Upper lobe of left lung (tissue), 6 donors: ENCODE measurements around the gene DICER1. TPM values are rescaled to one million over a fixed set of nuclear protein-coding genes. Genes with fewer than 3 reads are reported as not detected.

Experiments
- ATAC-seq, 2 donors: fragments of 200-7000 bp; cut with Tn5 transposase; one replicate each; pipeline ENCODE4 v1.9.1; 2022; ENCODE audit warnings: mild to moderate bottlenecking in 2 of 2, moderate library complexity in 2 of 2; ENCODE audit not compliant: low FRiP score in 2 of 2
- DNase-seq, 2 donors: peaks; one replicate each; pipeline ENCODE4 v3.0.0-alpha.2; 2019 to 2020
- H3K27ac ChIP-seq, 4 donors: fragments of 200-600 bp; sonication (generic); one replicate each; pipeline ENCODE4 v1.5.1; 2016 to 2019
- H3K27me3 ChIP-seq, 4 donors: fragments of 200-600 bp; sonication (generic); one replicate each; pipeline ENCODE4 v1.5.1; 2017 to 2019
- H3K36me3 ChIP-seq, 4 donors: fragments of 200-600 bp; sonication (generic); one replicate each; pipeline ENCODE4 v1.5.1; 2016 to 2019
- H3K4me1 ChIP-seq, 4 donors: fragments of 200-600 bp; sonication (generic); one replicate each; pipeline ENCODE4 v1.5.1; 2018 to 2019
- H3K4me3 ChIP-seq, 4 donors: fragments of 200-600 bp; sonication (generic); one replicate each; pipeline ENCODE4 v1.5.1; 2017 to 2019; ENCODE audit warnings: mild to moderate bottlenecking in 2 of 4, moderate library complexity in 1 of 4
- H3K9me3 ChIP-seq, 4 donors: fragments of 200-600 bp; sonication (generic); one replicate each; pipeline ENCODE4 v1.5.1; 2018 to 2019
- EP300 ChIP-seq, 4 donors: sonication (generic); formaldehyde crosslinking; IDR thresholded peaks; one replicate each; pipeline ENCODE4 v1.5.1; 2017; ENCODE audit warnings: antibody characterized with exemption in 4 of 4, control low read depth in 2 of 4
- POLR2A ChIP-seq, 4 donors: fragments of 450-650 bp; IDR thresholded peaks; one replicate each; pipeline ENCODE4 v1.5.1; 2016 to 2017; ENCODE audit warnings: antibody characterized with exemption in 4 of 4, mild to moderate bottlenecking in 2 of 4
- POLR2AphosphoS5 ChIP-seq, 2 donors: sonication (generic); formaldehyde crosslinking; IDR thresholded peaks; one replicate each; pipeline ENCODE4 v1.5.1; 2017; ENCODE audit warnings: antibody characterized with exemption in 2 of 2
- WGBS, 2 donors: methylation state at CpG; one replicate each; pipeline ENCODE4 v1.1.5; 2017 to 2018; 5-methylcytosine and 5-hydroxymethylcytosine counted together
- total RNA-seq, 6 donors: library from RNA; depleted of rRNA in 4 of 6; stranded (reverse); fragments of >200 nt in 4 of 6; gene quantifications; one replicate each; pipeline versions ENCODE4 v1.1.0 to v1.2.1, GENCODE V29; 2016 to 2021
- TF ChIP-seq, protein P1 (sequence below), 6 experiments: fragments of 450-650 bp in 4 of 6; fragments of 200-600 bp in 2 of 6; sonication (generic) in 2 of 6; IDR thresholded peaks; one replicate each; pipeline ENCODE4 v1.5.1; 2016 to 2019; ENCODE audit warnings: antibody characterized with exemption in 6 of 6
- donor health status: DM: no; HTN: no; CAD: no; lungs with moderate emphysema.
- donor health status: DM: no; HTN: yes; CAD: no; lungs with severe emphysema.

DICER1 gene
- total RNA-seq, 6 donors from 2014 or later: 57.7 to 106 (median 75.1) TPM

DNA sequence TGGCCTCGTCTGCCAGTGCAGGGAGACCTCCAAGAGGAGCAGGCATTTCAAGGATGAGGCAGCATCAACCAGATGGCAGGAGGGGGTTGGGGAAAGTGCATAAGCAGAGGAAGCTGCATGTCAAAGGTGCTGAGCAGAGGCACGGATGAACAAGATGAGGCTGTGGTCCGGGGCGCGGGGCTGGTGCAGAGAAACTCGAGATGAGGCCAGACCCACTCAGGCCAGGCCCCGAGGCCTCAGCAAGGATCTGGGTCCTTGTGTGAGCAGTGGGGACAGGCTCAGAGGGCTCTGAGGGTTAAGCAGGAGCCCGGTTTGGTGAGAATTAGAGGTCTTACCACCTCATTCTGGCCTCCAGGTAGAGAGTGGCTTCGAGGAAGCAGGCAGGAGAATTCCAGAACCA lies 98.8 kb downstream of the DICER1 start:
- Histone ChIP-seq H3K9me3 (no peaks in the 10 kb centered on the region), H3K27me3 (no peaks in the 10 kb centered on the region), H3K36me3 (no peaks in the 10 kb centered on the region), H3K27ac (no peak overlapping the region), H3K4me3 (no peak overlapping the region), H3K4me1 (no peaks in the 10 kb centered on the region)
- no peak for ATAC-seq
- TF ChIP-seq, protein P1, sequence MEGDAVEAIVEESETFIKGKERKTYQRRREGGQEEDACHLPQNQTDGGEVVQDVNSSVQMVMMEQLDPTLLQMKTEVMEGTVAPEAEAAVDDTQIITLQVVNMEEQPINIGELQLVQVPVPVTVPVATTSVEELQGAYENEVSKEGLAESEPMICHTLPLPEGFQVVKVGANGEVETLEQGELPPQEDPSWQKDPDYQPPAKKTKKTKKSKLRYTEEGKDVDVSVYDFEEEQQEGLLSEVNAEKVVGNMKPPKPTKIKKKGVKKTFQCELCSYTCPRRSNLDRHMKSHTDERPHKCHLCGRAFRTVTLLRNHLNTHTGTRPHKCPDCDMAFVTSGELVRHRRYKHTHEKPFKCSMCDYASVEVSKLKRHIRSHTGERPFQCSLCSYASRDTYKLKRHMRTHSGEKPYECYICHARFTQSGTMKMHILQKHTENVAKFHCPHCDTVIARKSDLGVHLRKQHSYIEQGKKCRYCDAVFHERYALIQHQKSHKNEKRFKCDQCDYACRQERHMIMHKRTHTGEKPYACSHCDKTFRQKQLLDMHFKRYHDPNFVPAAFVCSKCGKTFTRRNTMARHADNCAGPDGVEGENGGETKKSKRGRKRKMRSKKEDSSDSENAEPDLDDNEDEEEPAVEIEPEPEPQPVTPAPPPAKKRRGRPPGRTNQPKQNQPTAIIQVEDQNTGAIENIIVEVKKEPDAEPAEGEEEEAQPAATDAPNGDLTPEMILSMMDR (IDR thresholded peaks at IDR 0.05): no peak
- no peak for TF ChIP-seq POLR2AphosphoS5 (IDR thresholded peaks at IDR 0.05)
- TF ChIP-seq EP300 (IDR thresholded peaks at IDR 0.05): no peak
- TF ChIP-seq POLR2A (IDR thresholded peaks at IDR 0.05): no peak
- DNase-seq: no peak
- WGBS, 2 donors: 73 to 79% methylated on average over 9 of the region's 9 CpGs

DNA sequence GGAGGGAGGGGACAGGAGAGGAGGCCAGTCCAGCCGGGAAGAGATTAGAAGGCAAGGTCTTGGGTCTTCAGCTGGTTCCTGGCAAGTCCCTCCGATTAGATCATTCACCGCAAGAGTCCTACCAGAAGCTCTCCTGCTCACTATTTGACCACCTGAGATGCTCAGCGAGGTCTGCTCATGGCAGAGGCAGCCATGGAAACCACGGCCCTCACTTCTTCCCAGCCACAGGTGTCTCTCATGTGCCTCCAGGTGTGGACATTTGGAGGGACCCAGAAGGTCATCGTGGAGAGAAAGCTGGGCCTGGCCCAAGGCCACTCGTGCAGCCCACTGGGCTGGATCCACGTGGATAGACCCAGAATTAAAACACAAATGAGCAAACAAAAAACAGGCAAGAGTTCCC lies 99.5 kb downstream of the DICER1 start:
- H3K36me3 ChIP-seq: no peaks in the 10 kb centered on the region
- TF ChIP-seq POLR2AphosphoS5 (IDR thresholded peaks at IDR 0.05): no peak
- TF ChIP-seq, protein P1 (IDR thresholded peaks at IDR 0.05): no peak
- TF ChIP-seq POLR2A (IDR thresholded peaks at IDR 0.05): no peak
- no peak for TF ChIP-seq EP300 (IDR thresholded peaks at IDR 0.05)
- DNase-seq (no peak), ATAC-seq (no peak)
- no peak overlapping the region for H3K27ac ChIP-seq
- no peak overlapping the region for H3K4me3 ChIP-seq
- H3K9me3 ChIP-seq: no peaks in the 10 kb centered on the region
- no peaks in the 10 kb centered on the region for H3K4me1 ChIP-seq
- 75 to 83% methylated on average over 8 of the region's 8 CpGs for WGBS, 2 donors
- no peaks in the 10 kb centered on the region for H3K27me3 ChIP-seq

DNA sequence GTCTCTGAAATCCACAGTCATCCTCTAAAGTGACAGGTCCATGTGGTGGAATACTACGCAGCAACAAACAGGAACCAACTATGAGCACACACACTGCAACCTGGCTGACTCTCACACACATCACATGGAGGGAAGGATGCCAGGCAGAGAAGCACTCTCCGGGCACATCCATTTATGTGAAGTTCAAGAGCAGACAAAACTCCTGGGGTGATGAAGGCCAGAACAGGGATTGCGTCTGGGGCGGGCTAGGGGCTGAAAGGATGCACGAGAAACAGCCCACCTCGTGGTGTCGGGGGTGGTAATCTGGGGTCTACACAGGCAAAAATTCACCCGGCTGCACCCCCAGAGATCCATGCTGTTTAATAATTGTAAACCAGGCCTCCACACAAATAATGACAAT lies 100.2 kb downstream of the DICER1 start:
- DNase-seq (no peak), ATAC-seq (no peak)
- H3K27me3 ChIP-seq: no peaks in the 10 kb centered on the region
- no peak overlapping the region for H3K4me3 ChIP-seq
- H3K36me3 ChIP-seq: no peaks in the 10 kb centered on the region
- TF ChIP-seq, protein P1 (IDR thresholded peaks at IDR 0.05): no peak
- TF ChIP-seq EP300 (IDR thresholded peaks at IDR 0.05) (no peak), POLR2AphosphoS5 (IDR thresholded peaks at IDR 0.05) (no peak), POLR2A (IDR thresholded peaks at IDR 0.05) (no peak)
- H3K9me3 ChIP-seq: no peaks in the 10 kb centered on the region
- H3K4me1 ChIP-seq: no peaks in the 10 kb centered on the region
- WGBS, 2 donors: 71 to 76% methylated on average over 8 of the region's 8 CpGs
- H3K27ac ChIP-seq: no peak overlapping the region

DNA sequence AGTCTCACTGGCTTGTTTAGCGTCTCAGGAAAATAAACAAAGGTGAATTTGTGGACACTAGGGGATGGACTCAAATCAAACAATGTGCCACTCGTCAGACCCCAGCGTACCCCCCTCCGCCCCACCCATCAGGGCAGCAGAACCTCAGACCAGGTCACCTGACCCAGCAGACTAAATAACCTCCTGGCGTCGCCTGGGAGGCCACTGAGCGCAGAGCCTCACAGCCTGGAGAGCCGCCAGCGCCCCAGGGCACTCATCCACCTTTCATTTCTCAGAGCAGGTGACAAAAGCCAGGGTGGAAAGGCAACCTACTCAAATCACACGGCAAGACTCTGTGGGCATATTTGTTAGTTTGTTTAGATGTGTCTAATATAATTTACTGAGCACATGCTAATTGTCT lies 100.9 kb downstream of the DICER1 start:
- no peak for TF ChIP-seq EP300 (IDR thresholded peaks at IDR 0.05)
- no peak for TF ChIP-seq POLR2AphosphoS5 (IDR thresholded peaks at IDR 0.05)
- TF ChIP-seq POLR2A (IDR thresholded peaks at IDR 0.05): no peak
- TF ChIP-seq, protein P1 (IDR thresholded peaks at IDR 0.05): no peak
- WGBS, 2 donors: 50 to 58% methylated on average over 3 to 10 of the region's 10 CpGs
- no peaks in the 10 kb centered on the region for H3K4me1 ChIP-seq
- no peaks in the 10 kb centered on the region for H3K36me3 ChIP-seq
- DNase-seq (peak; percentile 31 to 73), ATAC-seq (no peak)
- H3K27me3 ChIP-seq: no peaks in the 10 kb centered on the region
- H3K9me3 ChIP-seq: no peaks in the 10 kb centered on the region
- H3K4me3 ChIP-seq: no peak overlapping the region
- no peak overlapping the region for H3K27ac ChIP-seq

DNA sequence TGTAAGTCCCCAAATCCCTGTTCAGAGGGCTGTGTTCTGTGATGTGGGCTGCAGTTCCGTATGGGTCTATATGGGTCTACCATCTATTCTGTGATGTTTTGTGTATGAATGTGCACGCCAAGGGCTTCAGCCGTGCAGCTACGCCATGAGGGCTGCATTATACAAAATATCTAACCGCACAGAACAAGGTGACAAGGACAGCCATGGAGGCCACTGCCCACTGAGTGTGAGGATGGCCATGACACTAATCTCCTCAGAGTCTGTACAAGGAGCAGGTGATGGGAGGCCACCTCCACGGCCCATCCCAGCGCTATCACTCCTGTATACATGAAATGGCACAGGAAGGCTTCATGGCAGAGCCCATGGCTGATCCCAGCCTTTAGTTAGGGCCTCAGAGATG lies 102.0 kb downstream of the DICER1 start:
- Histone ChIP-seq H3K36me3 (no peaks in the 10 kb centered on the region), H3K4me1 (no peaks in the 10 kb centered on the region), H3K9me3 (no peaks in the 10 kb centered on the region), H3K27me3 (no peaks in the 10 kb centered on the region), H3K4me3 (no peak overlapping the region), H3K27ac (no peak overlapping the region)
- no peak for DNase-seq
- TF ChIP-seq EP300 (IDR thresholded peaks at IDR 0.05): no peak
- no peak for TF ChIP-seq POLR2A (IDR thresholded peaks at IDR 0.05)
- TF ChIP-seq, protein P1 (IDR thresholded peaks at IDR 0.05): no peak
- TF ChIP-seq POLR2AphosphoS5 (IDR thresholded peaks at IDR 0.05): no peak
- WGBS, 2 donors: 83 to 90% methylated on average over 7 of the region's 7 CpGs
- no peak for ATAC-seq
